K562 (cell line): ENCODE measurements around the gene MPHOSPH9. TPM values are rescaled to one million over a fixed set of nuclear protein-coding genes. Genes with fewer than 3 reads are reported as not detected.

Experiments used
- BRCA1 ChIP-seq, 2 experiments: fragments of 450-650 bp in 1 of 2; sonication (generic) in 1 of 2; formaldehyde crosslinking in 1 of 2; IDR thresholded peaks; 2 replicates each; pipeline versions ENCODE4 v1.5.0 to v1.6.1; 2017 to 2020; ENCODE audit warnings: mild to moderate bottlenecking in 1 of 2, missing genetic modification reagents in 1 of 2
- CTBP1 ChIP-seq: fragments of 450-650 bp; IDR thresholded peaks from 2 replicates; pipeline ENCODE4 v1.6.1; 2016; ENCODE audit warnings: borderline replicate concordance
- E2F3 ChIP-seq: fragments of 250-450 bp; sonication (Bioruptor Pico); IDR thresholded peaks from 2 replicates; pipeline ENCODE4 v1.4.0; 2020; ENCODE audit warnings: mild to moderate bottlenecking
- FOXK2 ChIP-seq, 2 experiments: fragments of 450-650 bp; IDR thresholded peaks in 1 of 2; conservative IDR thresholded peaks in 1 of 2; 2 replicates each; pipeline ENCODE4 v1.6.1; 2016; ENCODE audit warnings: low read depth in 2 of 2, mild to moderate bottlenecking in 1 of 2
- GABPA ChIP-seq: fragments of 200-800 bp; sonication (Bioruptor generic); conservative IDR thresholded peaks from 2 replicates; pipeline ENCODE4 v1.6.1; 2016; ENCODE audit warnings: low read depth, missing genetic modification characterization, missing compliant biosample characterization
- HMG20A ChIP-seq: fragments of 450-650 bp; formaldehyde crosslinking; conservative IDR thresholded peaks from 2 replicates; pipeline ENCODE4 v1.4.0; 2020; ENCODE audit warnings: mild to moderate bottlenecking, mixed read lengths
- NFE2 ChIP-seq: IDR thresholded peaks from 2 replicates; pipeline ENCODE4 v1.6.1; 2014; ENCODE audit warnings: antibody characterized with exemption, low read depth
- NFIX ChIP-seq: fragments of 250-450 bp; sonication (Bioruptor Pico); IDR thresholded peaks from 2 replicates; pipeline ENCODE4 v1.4.0; 2020; ENCODE audit warnings: low read depth, mild to moderate bottlenecking, moderate library complexity
- PHF8 ChIP-seq: fragments of 200-600 bp; sonication (generic); IDR thresholded peaks from 2 replicates; pipeline ENCODE4 v1.6.1; 2012; ENCODE audit warnings: mixed run types, mild to moderate bottlenecking, inconsistent platforms, low read length, moderate library complexity, borderline replicate concordance
- SOX6 ChIP-seq: fragments of 450-650 bp; IDR thresholded peaks from 2 replicates; pipeline ENCODE4 v1.6.1; 2014; ENCODE audit warnings: mild to moderate bottlenecking
- ZNF316 ChIP-seq: fragments of 450-650 bp; IDR thresholded peaks from 2 replicates; pipeline ENCODE4 v1.6.1; 2016
- ZNF41 ChIP-seq: fragments of 250-450 bp; sonication (Bioruptor Pico); conservative IDR thresholded peaks from 2 replicates; pipeline ENCODE4 v1.4.0; 2020; ENCODE audit warnings: mild to moderate bottlenecking
- polyA plus RNA-seq, 8 experiments: library from polyadenylated mRNA; depleted of rRNA in 4 of 8; stranded (reverse) in 5 of 8; unstranded in 3 of 8; fragments of >200 nt; fragmentation: Nextera tagmentation in 2 of 8; fragmentation: Illumina TruSeq in 1 of 8; extraction: Ambion mirVana in 2 of 8; extraction: Trizol in 1 of 8; gene quantifications; 2 replicates each; pipeline versions ENCODE4 v1.2.1 to v1.2.3, GENCODE V29; 2011 to 2014; ENCODE audit warnings: inconsistent platforms in 1 of 8, missing spikeins in 1 of 8
- total RNA-seq, 7 experiments: library from RNA; depleted of rRNA in 6 of 7; stranded (reverse); fragments of >200 nt in 6 of 7; fragmentation: Illumina TruSeq in 2 of 7; extraction: Trizol in 2 of 7; gene quantifications; 2 replicates each; pipeline versions ENCODE4 v1.2.1 to v1.2.3, GENCODE V29; 2011 to 2021; ENCODE audit warnings: low replicate concordance in 1 of 7
- TF ChIP-seq, protein P1 (sequence below), 2 experiments: fragments of 450-650 bp in 1 of 2; sonication (generic) in 1 of 2; formaldehyde crosslinking; conservative IDR thresholded peaks; 2 replicates each; pipeline versions ENCODE4 v1.4.0 to v1.8.1; 2020 to 2022; ENCODE audit warnings: mild to moderate bottlenecking in 1 of 2, missing genetic modification reagents in 1 of 2
- TF ChIP-seq, protein P2 (sequence below): sonication (generic); formaldehyde crosslinking; IDR thresholded peaks from 2 replicates; pipeline ENCODE4 v1.9.0; 2022; ENCODE audit warnings: mild to moderate bottlenecking, missing genetic modification reagents
- TF ChIP-seq, protein P3 (sequence below), 2 experiments: IDR thresholded peaks in 1 of 2; conservative IDR thresholded peaks in 1 of 2; 2 replicates each; pipeline ENCODE4 v1.6.1; 2016; ENCODE audit warnings: low read depth in 2 of 2, mild to moderate bottlenecking in 1 of 2, missing compliant biosample characterization in 1 of 2, missing genetic modification characterization in 1 of 2, moderate library complexity in 1 of 2
- TF ChIP-seq, protein P4 (sequence below): fragments of 450-650 bp; IDR thresholded peaks from 2 replicates; pipeline ENCODE4 v1.6.1; 2016; ENCODE audit warnings: antibody characterized with exemption
- TF ChIP-seq, protein P5 (sequence below): fragments of 450-650 bp; formaldehyde crosslinking; IDR thresholded peaks from 2 replicates; pipeline ENCODE4 v1.4.0; 2022; ENCODE audit warnings: missing genetic modification characterization
- TF ChIP-seq, protein P6 (sequence below): sonication (generic); formaldehyde crosslinking; IDR thresholded peaks from 2 replicates; pipeline ENCODE4 v1.8.0; 2022; ENCODE audit warnings: mild to moderate bottlenecking, missing genetic modification reagents

MPHOSPH9 gene
- total and polyA plus RNA-seq, 9 of the 15 experiments (the other 6 are each of a cell fraction or from before 2014, with no cell fraction given), result 14.2 to 103 (median 54.5) TPM

DNA sequence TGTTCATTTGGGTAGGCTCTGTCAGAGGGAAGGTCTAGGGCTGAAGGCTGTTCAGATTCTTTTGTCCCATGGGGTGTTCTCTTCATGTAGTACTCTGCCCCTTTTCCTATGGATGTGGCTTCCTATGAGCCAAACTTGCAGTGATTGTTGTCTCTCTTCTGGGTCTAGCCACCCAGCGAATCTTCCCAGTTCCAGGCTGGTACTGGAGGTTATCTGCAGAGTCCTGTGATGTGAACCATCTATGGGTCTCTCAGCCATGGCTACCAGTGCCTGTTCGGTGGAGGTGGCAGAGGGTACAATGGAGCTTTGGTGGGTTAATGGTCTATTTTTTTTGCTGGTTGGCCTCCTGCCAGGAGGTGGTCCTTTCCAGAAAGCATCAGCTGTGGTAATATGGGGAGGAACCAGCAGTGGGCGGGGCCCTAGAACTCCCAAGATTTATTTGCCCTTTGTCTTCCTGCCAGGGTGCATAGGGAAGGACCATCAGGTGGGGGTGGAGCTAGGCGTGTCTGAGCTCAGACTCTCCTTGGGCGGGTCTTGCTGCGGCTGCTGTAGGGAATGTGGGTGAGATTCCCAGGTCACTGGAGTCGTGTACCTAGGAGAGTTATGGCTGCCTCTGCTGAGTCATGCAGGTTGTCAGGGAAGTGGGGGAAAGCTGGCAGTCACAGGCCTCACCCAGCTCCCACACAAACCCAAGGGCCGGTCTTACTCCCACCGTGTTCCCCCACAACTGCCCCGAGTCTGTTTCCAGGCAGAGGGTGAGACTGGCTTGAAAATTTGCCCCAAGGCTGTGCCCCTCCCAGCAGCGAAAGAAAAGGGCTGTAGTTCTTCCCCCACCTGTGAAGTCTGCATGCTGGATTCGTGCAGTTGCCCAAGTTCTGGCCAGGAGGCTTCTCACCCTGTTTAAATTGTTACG is 17.8 kb upstream of the MPHOSPH9 start (continued):
- TF ChIP-seq, protein P1, sequence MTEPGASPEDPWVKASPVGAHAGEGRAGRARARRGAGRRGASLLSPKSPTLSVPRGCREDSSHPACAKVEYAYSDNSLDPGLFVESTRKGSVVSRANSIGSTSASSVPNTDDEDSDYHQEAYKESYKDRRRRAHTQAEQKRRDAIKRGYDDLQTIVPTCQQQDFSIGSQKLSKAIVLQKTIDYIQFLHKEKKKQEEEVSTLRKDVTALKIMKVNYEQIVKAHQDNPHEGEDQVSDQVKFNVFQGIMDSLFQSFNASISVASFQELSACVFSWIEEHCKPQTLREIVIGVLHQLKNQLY (CRISPR knock-in tag; conservative IDR thresholded peaks at IDR 0.05), result no peak
- TF ChIP-seq HMG20A (no peak), CTBP1 (peak; percentile 58; the same call in 1 of the 2 replicates), SOX6 (0 out of 2 replicates have a peak, but pooled peaks have one; percentile 7), GABPA (no peak), ZNF41 (CRISPR knock-in tag) (no peak), E2F3 (no peak), PHF8 (no peak), NFIX (CRISPR knock-in tag) (0 out of 2 replicates have a peak, but pooled peaks have one; percentile 18), ZNF316 (peak; percentile 69), BRCA1 (IDR thresholded peaks at IDR 0.05) (no peak), BRCA1 (CRISPR knock-in tag; IDR thresholded peaks at IDR 0.05) (no peak), NFE2 (peak; percentile 82), FOXK2 (conservative IDR thresholded peaks at IDR 0.05 in 1 of 2, IDR thresholded peaks at IDR 0.05 in 1 of 2; ENCODE audit: low read depth in 2 of 2) (no peak)
- TF ChIP-seq, protein P2, sequence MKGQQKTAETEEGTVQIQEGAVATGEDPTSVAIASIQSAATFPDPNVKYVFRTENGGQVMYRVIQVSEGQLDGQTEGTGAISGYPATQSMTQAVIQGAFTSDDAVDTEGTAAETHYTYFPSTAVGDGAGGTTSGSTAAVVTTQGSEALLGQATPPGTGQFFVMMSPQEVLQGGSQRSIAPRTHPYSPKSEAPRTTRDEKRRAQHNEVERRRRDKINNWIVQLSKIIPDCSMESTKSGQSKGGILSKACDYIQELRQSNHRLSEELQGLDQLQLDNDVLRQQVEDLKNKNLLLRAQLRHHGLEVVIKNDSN (CRISPR knock-in tag), result no peak
- TF ChIP-seq, protein P3, sequence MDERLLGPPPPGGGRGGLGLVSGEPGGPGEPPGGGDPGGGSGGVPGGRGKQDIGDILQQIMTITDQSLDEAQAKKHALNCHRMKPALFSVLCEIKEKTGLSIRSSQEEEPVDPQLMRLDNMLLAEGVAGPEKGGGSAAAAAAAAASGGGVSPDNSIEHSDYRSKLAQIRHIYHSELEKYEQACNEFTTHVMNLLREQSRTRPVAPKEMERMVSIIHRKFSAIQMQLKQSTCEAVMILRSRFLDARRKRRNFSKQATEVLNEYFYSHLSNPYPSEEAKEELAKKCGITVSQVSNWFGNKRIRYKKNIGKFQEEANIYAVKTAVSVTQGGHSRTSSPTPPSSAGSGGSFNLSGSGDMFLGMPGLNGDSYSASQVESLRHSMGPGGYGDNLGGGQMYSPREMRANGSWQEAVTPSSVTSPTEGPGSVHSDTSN (CRISPR knock-in tag; IDR thresholded peaks at IDR 0.05; ENCODE audit: low read depth), result no peak
- TF ChIP-seq, protein P3 (tag; conservative IDR thresholded peaks at IDR 0.05; ENCODE audit: low read depth), result peak; percentile 70
- TF ChIP-seq, protein P4, sequence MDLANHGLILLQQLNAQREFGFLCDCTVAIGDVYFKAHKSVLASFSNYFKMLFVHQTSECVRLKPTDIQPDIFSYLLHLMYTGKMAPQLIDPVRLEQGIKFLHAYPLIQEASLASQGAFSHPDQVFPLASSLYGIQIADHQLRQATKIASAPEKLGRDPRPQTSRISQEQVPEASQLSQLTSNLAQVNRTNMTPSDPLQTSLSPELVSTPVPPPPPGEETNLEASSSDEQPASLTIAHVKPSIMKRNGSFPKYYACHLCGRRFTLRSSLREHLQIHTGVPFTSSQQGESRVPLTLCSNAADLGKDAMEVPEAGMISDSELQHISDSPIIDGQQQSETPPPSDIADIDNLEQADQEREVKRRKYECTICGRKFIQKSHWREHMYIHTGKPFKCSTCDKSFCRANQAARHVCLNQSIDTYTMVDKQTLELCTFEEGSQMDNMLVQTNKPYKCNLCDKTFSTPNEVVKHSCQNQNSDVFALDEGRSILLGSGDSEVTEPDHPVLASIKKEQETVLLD, result no peak
- TF ChIP-seq, protein P5, sequence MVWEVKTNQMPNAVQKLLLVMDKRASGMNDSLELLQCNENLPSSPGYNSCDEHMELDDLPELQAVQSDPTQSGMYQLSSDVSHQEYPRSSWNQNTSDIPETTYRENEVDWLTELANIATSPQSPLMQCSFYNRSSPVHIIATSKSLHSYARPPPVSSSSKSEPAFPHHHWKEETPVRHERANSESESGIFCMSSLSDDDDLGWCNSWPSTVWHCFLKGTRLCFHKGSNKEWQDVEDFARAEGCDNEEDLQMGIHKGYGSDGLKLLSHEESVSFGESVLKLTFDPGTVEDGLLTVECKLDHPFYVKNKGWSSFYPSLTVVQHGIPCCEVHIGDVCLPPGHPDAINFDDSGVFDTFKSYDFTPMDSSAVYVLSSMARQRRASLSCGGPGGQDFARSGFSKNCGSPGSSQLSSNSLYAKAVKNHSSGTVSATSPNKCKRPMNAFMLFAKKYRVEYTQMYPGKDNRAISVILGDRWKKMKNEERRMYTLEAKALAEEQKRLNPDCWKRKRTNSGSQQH (CRISPR knock-in tag), result no peak
- TF ChIP-seq, protein P6, sequence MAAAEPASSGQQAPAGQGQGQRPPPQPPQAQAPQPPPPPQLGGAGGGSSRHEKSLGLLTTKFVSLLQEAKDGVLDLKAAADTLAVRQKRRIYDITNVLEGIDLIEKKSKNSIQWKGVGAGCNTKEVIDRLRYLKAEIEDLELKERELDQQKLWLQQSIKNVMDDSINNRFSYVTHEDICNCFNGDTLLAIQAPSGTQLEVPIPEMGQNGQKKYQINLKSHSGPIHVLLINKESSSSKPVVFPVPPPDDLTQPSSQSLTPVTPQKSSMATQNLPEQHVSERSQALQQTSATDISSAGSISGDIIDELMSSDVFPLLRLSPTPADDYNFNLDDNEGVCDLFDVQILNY (CRISPR knock-in tag), result no peak
